HEK293 (cell line): Measurements from ENCODE around the gene RPS6KA5.

Experiments
- BCL11B ChIP-seq: fragments of 450-650 bp; formaldehyde crosslinking; IDR thresholded peaks from 2 replicates; pipeline ENCODE4 v1.5.1; 2016; ENCODE audit warnings: low read depth, missing biosample characterization, missing genetic modification characterization
- GLI4 ChIP-seq: fragments of 450-650 bp; formaldehyde crosslinking; IDR thresholded peaks from 2 replicates; pipeline ENCODE4 v1.5.1; 2016; ENCODE audit warnings: missing biosample characterization, missing genetic modification characterization
- SCRT1 ChIP-seq: fragments of 450-650 bp; formaldehyde crosslinking; IDR thresholded peaks from 2 replicates; pipeline ENCODE4 v1.5.1; 2016; ENCODE audit warnings: missing biosample characterization, missing genetic modification characterization, borderline replicate concordance
- SP2 ChIP-seq: fragments of 450-650 bp; formaldehyde crosslinking; IDR thresholded peaks from 2 replicates; pipeline ENCODE4 v1.5.1; 2016; ENCODE audit warnings: missing biosample characterization, missing genetic modification characterization
- WT1 ChIP-seq: fragments of 450-650 bp; formaldehyde crosslinking; IDR thresholded peaks from 2 replicates; pipeline ENCODE4 v1.5.1; 2016; ENCODE audit warnings: missing biosample characterization, missing genetic modification characterization
- ZFP37 ChIP-seq: fragments of 450-650 bp; formaldehyde crosslinking; IDR thresholded peaks from 2 replicates; pipeline ENCODE4 v1.5.1; 2016; ENCODE audit warnings: missing biosample characterization, missing genetic modification characterization
- ZNF10 ChIP-seq: fragments of 450-650 bp; formaldehyde crosslinking; IDR thresholded peaks from 2 replicates; pipeline ENCODE4 v1.5.1; 2017; ENCODE audit warnings: missing biosample characterization, missing genetic modification characterization
- ZNF138 ChIP-seq: fragments of 450-650 bp; formaldehyde crosslinking; IDR thresholded peaks from 2 replicates; pipeline ENCODE4 v1.5.1; 2016; ENCODE audit warnings: missing biosample characterization, missing genetic modification characterization, borderline replicate concordance
- ZNF140 ChIP-seq: fragments of 450-650 bp; formaldehyde crosslinking; IDR thresholded peaks from 2 replicates; pipeline ENCODE4 v1.5.1; 2016; ENCODE audit warnings: missing biosample characterization, missing genetic modification characterization
- ZNF174 ChIP-seq: fragments of 450-650 bp; formaldehyde crosslinking; IDR thresholded peaks from 2 replicates; pipeline ENCODE4 v1.5.0; 2017; ENCODE audit warnings: missing biosample characterization, mild to moderate bottlenecking, missing genetic modification characterization
- ZNF292 ChIP-seq: fragments of 450-650 bp; formaldehyde crosslinking; IDR thresholded peaks from 2 replicates; pipeline ENCODE4 v1.5.1; 2016; ENCODE audit warnings: low read depth, missing biosample characterization, missing genetic modification characterization, borderline replicate concordance
- ZNF366 ChIP-seq: fragments of 450-650 bp; formaldehyde crosslinking; conservative IDR thresholded peaks from 2 replicates; pipeline ENCODE4 v1.5.1; 2016; ENCODE audit warnings: missing biosample characterization, missing genetic modification characterization
- ZNF391 ChIP-seq: fragments of 450-650 bp; formaldehyde crosslinking; IDR thresholded peaks from 2 replicates; pipeline ENCODE4 v1.5.1; 2016; ENCODE audit warnings: low read depth, missing biosample characterization, missing genetic modification characterization, borderline replicate concordance
- ZNF48 ChIP-seq: fragments of 450-650 bp; formaldehyde crosslinking; IDR thresholded peaks from 2 replicates; pipeline ENCODE4 v1.5.1; 2016; ENCODE audit warnings: missing biosample characterization, missing genetic modification characterization
- ZNF549 ChIP-seq: fragments of 450-650 bp; IDR thresholded peaks from 2 replicates; pipeline ENCODE4 v1.5.1; 2018; ENCODE audit warnings: missing biosample characterization, missing genetic modification characterization, mild to moderate bottlenecking, inconsistent platforms, moderate library complexity
- ZNF561 ChIP-seq: fragments of 450-650 bp; IDR thresholded peaks from 2 replicates; pipeline ENCODE4 v1.5.1; 2018; ENCODE audit warnings: missing biosample characterization, missing genetic modification characterization, borderline replicate concordance
- ZNF624 ChIP-seq: fragments of 450-650 bp; formaldehyde crosslinking; IDR thresholded peaks from 2 replicates; pipeline ENCODE4 v1.5.1; 2017; ENCODE audit warnings: missing biosample characterization, missing genetic modification characterization
- ZNF654 ChIP-seq: fragments of 450-650 bp; formaldehyde crosslinking; IDR thresholded peaks from 2 replicates; pipeline ENCODE4 v1.5.1; 2016; ENCODE audit warnings: low read depth, missing biosample characterization, missing genetic modification characterization
- ZNF701 ChIP-seq: fragments of 450-650 bp; formaldehyde crosslinking; IDR thresholded peaks from 2 replicates; pipeline ENCODE4 v1.5.1; 2016; ENCODE audit warnings: missing biosample characterization, missing genetic modification characterization
- ZNF843 ChIP-seq: fragments of 450-650 bp; formaldehyde crosslinking; IDR thresholded peaks from 2 replicates; pipeline ENCODE4 v1.5.1; 2016; ENCODE audit warnings: missing biosample characterization, missing genetic modification characterization
- TF ChIP-seq, protein P1 (sequence below): fragments of 450-650 bp; formaldehyde crosslinking; IDR thresholded peaks from 2 replicates; pipeline ENCODE4 v1.5.1; 2017; ENCODE audit warnings: missing biosample characterization, missing genetic modification characterization
- TF ChIP-seq, protein P2 (sequence below): fragments of 450-650 bp; formaldehyde crosslinking; IDR thresholded peaks from 2 replicates; pipeline ENCODE4 v1.5.1; 2016; ENCODE audit warnings: missing biosample characterization, missing genetic modification characterization
- TF ChIP-seq, protein P3 (sequence below): fragments of 450-650 bp; formaldehyde crosslinking; IDR thresholded peaks from 2 replicates; pipeline ENCODE4 v1.5.1; 2016; ENCODE audit warnings: missing biosample characterization, missing genetic modification characterization
- TF ChIP-seq, protein P4 (sequence below): fragments of 450-650 bp; formaldehyde crosslinking; IDR thresholded peaks from 2 replicates; pipeline ENCODE4; 2016; ENCODE audit warnings: missing biosample characterization, missing genetic modification characterization
- TF ChIP-seq, protein P5 (sequence below): fragments of 450-650 bp; formaldehyde crosslinking; IDR thresholded peaks from 2 replicates; pipeline ENCODE4 v1.5.1; 2016; ENCODE audit warnings: missing biosample characterization, missing genetic modification characterization
- TF ChIP-seq, protein P6 (sequence below): fragments of 450-650 bp; IDR thresholded peaks from 2 replicates; pipeline ENCODE4 v1.5.1; 2018; ENCODE audit warnings: missing biosample characterization, mild to moderate bottlenecking, missing genetic modification characterization
- TF ChIP-seq, protein P7 (sequence below): fragments of 450-650 bp; formaldehyde crosslinking; IDR thresholded peaks from 2 replicates; pipeline ENCODE4 v1.5.1; 2016; ENCODE audit warnings: missing biosample characterization, missing genetic modification characterization, borderline replicate concordance

Gene RPS6KA5

DNA sequence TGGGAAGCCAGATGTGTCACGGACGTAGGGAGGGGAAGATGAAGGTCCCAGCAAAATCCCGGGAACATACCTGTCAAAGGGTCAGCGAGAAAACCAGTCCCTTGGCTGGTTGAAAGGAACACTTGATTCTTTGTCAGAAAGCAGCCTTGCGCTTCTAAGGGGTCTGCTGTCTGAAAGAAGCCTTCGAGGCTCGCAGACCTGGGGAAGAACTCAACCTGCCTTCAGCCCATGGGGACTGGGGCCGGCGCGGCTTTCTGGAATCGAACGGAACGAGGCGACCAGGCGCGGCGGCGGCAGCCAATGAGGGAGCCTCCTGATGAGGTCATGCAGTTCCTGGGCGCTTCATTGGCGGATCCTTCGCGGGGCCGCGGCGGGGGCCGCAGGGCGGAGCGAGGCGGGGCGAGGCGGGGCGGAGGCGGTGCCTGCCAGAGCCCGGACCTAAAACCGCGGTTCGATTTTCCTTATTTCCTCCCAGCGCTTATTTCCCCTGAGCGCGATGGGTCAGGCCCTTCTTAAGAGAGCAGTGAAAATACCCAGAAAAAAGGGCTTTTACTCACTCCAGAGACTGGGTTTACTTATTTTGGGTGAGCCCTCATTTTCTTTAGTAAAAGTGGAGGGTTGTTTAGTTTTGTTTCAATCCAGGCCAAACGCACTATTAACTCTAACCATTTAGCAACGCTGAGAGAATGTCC lies 232.4 kb downstream of the RPS6KA5 start (continued):
- TF ChIP-seq, protein P1, sequence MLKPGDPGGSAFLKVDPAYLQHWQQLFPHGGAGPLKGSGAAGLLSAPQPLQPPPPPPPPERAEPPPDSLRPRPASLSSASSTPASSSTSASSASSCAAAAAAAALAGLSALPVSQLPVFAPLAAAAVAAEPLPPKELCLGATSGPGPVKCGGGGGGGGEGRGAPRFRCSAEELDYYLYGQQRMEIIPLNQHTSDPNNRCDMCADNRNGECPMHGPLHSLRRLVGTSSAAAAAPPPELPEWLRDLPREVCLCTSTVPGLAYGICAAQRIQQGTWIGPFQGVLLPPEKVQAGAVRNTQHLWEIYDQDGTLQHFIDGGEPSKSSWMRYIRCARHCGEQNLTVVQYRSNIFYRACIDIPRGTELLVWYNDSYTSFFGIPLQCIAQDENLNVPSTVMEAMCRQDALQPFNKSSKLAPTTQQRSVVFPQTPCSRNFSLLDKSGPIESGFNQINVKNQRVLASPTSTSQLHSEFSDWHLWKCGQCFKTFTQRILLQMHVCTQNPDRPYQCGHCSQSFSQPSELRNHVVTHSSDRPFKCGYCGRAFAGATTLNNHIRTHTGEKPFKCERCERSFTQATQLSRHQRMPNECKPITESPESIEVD (tag by site-specific recombination), result no peak
- no peak for TF ChIP-seq ZNF366
- TF ChIP-seq, protein P2, sequence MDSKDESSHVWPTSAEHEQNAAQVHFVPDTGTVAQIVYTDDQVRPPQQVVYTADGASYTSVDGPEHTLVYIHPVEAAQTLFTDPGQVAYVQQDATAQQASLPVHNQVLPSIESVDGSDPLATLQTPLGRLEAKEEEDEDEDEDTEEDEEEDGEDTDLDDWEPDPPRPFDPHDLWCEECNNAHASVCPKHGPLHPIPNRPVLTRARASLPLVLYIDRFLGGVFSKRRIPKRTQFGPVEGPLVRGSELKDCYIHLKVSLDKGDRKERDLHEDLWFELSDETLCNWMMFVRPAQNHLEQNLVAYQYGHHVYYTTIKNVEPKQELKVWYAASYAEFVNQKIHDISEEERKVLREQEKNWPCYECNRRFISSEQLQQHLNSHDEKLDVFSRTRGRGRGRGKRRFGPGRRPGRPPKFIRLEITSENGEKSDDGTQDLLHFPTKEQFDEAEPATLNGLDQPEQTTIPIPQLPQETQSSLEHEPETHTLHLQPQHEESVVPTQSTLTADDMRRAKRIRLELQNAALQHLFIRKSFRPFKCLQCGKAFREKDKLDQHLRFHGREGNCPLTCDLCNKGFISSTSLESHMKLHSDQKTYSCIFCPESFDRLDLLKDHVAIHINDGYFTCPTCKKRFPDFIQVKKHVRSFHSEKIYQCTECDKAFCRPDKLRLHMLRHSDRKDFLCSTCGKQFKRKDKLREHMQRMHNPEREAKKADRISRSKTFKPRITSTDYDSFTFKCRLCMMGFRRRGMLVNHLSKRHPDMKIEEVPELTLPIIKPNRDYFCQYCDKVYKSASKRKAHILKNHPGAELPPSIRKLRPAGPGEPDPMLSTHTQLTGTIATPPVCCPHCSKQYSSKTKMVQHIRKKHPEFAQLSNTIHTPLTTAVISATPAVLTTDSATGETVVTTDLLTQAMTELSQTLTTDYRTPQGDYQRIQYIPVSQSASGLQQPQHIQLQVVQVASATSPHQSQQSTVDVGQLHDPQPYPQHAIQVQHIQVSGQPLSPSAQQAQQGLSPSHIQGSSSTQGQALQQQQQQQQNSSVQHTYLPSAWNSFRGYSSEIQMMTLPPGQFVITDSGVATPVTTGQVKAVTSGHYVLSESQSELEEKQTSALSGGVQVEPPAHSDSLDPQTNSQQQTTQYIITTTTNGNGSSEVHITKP (tag by site-specific recombination), result peak; percentile 69
- TF ChIP-seq ZFP37 (tag by site-specific recombination), result 0 out of 2 replicates have a peak, but pooled peaks have one; percentile 25
- no peak for TF ChIP-seq BCL11B (tag by site-specific recombination)
- no peak for TF ChIP-seq ZNF701 (tag by site-specific recombination)
- TF ChIP-seq, protein P3, sequence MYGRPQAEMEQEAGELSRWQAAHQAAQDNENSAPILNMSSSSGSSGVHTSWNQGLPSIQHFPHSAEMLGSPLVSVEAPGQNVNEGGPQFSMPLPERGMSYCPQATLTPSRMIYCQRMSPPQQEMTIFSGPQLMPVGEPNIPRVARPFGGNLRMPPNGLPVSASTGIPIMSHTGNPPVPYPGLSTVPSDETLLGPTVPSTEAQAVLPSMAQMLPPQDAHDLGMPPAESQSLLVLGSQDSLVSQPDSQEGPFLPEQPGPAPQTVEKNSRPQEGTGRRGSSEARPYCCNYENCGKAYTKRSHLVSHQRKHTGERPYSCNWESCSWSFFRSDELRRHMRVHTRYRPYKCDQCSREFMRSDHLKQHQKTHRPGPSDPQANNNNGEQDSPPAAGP (tag by site-specific recombination), result peak; percentile 74
- no peak for TF ChIP-seq ZNF549
- no peak for TF ChIP-seq ZNF10
- TF ChIP-seq, protein P4, sequence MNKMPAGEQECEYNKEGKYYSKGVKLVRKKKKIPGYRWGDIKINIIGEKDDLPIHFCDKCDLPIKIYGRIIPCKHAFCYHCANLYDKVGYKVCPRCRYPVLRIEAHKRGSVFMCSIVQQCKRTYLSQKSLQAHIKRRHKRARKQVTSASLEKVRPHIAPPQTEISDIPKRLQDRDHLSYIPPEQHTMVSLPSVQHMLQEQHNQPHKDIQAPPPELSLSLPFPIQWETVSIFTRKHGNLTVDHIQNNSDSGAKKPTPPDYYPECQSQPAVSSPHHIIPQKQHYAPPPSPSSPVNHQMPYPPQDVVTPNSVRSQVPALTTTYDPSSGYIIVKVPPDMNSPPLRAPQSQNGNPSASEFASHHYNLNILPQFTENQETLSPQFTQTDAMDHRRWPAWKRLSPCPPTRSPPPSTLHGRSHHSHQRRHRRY, result no peak
- no peak for TF ChIP-seq ZNF624 (tag by site-specific recombination)
- TF ChIP-seq, protein P5, sequence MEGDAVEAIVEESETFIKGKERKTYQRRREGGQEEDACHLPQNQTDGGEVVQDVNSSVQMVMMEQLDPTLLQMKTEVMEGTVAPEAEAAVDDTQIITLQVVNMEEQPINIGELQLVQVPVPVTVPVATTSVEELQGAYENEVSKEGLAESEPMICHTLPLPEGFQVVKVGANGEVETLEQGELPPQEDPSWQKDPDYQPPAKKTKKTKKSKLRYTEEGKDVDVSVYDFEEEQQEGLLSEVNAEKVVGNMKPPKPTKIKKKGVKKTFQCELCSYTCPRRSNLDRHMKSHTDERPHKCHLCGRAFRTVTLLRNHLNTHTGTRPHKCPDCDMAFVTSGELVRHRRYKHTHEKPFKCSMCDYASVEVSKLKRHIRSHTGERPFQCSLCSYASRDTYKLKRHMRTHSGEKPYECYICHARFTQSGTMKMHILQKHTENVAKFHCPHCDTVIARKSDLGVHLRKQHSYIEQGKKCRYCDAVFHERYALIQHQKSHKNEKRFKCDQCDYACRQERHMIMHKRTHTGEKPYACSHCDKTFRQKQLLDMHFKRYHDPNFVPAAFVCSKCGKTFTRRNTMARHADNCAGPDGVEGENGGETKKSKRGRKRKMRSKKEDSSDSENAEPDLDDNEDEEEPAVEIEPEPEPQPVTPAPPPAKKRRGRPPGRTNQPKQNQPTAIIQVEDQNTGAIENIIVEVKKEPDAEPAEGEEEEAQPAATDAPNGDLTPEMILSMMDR (tag by site-specific recombination), result no peak
- TF ChIP-seq SCRT1, result no peak
- TF ChIP-seq SP2 (tag by site-specific recombination), result peak; percentile 90
- TF ChIP-seq, protein P6, sequence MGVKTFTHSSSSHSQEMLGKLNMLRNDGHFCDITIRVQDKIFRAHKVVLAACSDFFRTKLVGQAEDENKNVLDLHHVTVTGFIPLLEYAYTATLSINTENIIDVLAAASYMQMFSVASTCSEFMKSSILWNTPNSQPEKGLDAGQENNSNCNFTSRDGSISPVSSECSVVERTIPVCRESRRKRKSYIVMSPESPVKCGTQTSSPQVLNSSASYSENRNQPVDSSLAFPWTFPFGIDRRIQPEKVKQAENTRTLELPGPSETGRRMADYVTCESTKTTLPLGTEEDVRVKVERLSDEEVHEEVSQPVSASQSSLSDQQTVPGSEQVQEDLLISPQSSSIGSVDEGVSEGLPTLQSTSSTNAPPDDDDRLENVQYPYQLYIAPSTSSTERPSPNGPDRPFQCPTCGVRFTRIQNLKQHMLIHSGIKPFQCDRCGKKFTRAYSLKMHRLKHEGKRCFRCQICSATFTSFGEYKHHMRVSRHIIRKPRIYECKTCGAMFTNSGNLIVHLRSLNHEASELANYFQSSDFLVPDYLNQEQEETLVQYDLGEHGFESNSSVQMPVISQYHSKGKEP, result no peak
- TF ChIP-seq ZNF654, result no peak
- TF ChIP-seq ZNF391 (tag by site-specific recombination), result no peak
- no peak for TF ChIP-seq ZNF48 (tag by site-specific recombination)
- TF ChIP-seq, protein P7, sequence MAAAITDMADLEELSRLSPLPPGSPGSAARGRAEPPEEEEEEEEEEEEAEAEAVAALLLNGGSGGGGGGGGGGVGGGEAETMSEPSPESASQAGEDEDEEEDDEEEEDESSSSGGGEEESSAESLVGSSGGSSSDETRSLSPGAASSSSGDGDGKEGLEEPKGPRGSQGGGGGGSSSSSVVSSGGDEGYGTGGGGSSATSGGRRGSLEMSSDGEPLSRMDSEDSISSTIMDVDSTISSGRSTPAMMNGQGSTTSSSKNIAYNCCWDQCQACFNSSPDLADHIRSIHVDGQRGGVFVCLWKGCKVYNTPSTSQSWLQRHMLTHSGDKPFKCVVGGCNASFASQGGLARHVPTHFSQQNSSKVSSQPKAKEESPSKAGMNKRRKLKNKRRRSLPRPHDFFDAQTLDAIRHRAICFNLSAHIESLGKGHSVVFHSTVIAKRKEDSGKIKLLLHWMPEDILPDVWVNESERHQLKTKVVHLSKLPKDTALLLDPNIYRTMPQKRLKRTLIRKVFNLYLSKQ (tag by site-specific recombination), result no peak
- TF ChIP-seq ZNF292 (tag by site-specific recombination), result no peak
- TF ChIP-seq ZNF138, result no peak
- TF ChIP-seq ZNF140 (tag by site-specific recombination), result no peak
- TF ChIP-seq GLI4 (tag by site-specific recombination), result no peak
- no peak for TF ChIP-seq ZNF843 (tag by site-specific recombination)
- 0 out of 2 replicates have a peak, but pooled peaks have one; percentile 45 for TF ChIP-seq ZNF561
- no peak for TF ChIP-seq ZNF174 (tag by site-specific recombination)
- no peak for TF ChIP-seq WT1 (tag by site-specific recombination)
